Measurements from ENCODE around the gene GLRB.

DNA sequence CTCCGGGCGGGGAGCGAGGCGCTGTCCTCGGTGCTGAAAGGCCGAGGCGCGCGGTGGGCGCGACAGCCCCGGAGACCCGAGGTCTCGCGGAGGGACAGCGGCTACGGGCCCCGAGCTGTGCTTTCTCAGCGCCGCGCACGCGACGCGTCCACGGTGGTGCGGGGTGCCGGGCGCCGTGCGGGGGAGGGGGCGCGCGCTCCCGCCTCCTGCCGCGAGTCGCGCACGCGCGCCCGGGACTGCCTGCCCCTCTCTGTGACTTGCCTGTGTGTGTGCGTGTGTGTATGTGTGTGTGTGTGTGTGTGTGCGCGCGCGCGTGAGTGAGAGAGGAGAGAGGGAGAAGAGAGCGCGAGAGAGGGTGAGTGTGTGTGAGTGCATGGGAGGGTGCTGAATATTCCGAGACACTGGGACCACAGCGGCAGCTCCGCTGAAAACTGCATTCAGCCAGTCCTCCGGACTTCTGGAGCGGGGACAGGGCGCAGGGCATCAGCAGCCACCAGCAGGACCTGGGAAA is 144.5 kb downstream of the GLRB start, which contains the start of gene GRIA2:
- TF ChIP-seq, protein P1, sequence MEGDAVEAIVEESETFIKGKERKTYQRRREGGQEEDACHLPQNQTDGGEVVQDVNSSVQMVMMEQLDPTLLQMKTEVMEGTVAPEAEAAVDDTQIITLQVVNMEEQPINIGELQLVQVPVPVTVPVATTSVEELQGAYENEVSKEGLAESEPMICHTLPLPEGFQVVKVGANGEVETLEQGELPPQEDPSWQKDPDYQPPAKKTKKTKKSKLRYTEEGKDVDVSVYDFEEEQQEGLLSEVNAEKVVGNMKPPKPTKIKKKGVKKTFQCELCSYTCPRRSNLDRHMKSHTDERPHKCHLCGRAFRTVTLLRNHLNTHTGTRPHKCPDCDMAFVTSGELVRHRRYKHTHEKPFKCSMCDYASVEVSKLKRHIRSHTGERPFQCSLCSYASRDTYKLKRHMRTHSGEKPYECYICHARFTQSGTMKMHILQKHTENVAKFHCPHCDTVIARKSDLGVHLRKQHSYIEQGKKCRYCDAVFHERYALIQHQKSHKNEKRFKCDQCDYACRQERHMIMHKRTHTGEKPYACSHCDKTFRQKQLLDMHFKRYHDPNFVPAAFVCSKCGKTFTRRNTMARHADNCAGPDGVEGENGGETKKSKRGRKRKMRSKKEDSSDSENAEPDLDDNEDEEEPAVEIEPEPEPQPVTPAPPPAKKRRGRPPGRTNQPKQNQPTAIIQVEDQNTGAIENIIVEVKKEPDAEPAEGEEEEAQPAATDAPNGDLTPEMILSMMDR (IDR thresholded peaks at IDR 0.05) = no peak
- TF ChIP-seq POLR2A (IDR thresholded peaks at IDR 0.05) = no peak
